ENCODE data around the gene GNAQ.

DNA sequence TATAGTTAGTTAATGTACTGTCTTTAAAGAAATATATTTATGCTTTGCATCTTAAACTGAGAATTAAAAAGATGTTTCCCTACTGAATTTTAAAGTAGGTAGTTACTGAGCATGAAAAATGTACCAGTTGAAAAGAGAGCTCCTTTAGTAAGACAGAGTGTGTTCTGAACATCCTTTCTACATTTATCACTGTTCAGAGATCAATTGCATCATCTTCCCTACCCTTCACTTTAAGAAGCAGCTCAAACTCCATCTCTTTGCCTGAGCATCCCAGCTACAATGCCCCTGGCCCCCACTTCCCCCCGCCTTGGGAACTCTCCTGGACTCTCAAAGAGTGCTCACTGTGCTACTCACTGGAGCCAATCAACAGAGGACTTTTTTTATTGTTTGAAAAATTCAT, 164.7 kb downstream of the GNAQ start:
- TF ChIP-seq, protein P1, sequence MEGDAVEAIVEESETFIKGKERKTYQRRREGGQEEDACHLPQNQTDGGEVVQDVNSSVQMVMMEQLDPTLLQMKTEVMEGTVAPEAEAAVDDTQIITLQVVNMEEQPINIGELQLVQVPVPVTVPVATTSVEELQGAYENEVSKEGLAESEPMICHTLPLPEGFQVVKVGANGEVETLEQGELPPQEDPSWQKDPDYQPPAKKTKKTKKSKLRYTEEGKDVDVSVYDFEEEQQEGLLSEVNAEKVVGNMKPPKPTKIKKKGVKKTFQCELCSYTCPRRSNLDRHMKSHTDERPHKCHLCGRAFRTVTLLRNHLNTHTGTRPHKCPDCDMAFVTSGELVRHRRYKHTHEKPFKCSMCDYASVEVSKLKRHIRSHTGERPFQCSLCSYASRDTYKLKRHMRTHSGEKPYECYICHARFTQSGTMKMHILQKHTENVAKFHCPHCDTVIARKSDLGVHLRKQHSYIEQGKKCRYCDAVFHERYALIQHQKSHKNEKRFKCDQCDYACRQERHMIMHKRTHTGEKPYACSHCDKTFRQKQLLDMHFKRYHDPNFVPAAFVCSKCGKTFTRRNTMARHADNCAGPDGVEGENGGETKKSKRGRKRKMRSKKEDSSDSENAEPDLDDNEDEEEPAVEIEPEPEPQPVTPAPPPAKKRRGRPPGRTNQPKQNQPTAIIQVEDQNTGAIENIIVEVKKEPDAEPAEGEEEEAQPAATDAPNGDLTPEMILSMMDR (conservative IDR thresholded peaks at IDR 0.05; ENCODE audit: low read depth in 2 of 2), result no peak
- no peak for TF ChIP-seq EZH2 (IDR thresholded peaks at IDR 0.05; ENCODE audit: low read depth, unreplicated experiment)
- no peak for TF ChIP-seq JUNB (IDR thresholded peaks at IDR 0.05; ENCODE audit: unreplicated experiment)
- TF ChIP-seq EZH2phosphoT487 (IDR thresholded peaks at IDR 0.05; ENCODE audit: unreplicated experiment), result no peak
- no peak for TF ChIP-seq POLR2AphosphoS5 (IDR thresholded peaks at IDR 0.05; ENCODE audit: low read depth)
- TF ChIP-seq ZNF114 (CRISPR knock-in tag; IDR thresholded peaks at IDR 0.05), result no peak
- TF ChIP-seq CREB1 (CRISPR knock-in tag; IDR thresholded peaks at IDR 0.05; ENCODE audit: low read depth), result no peak
- TF ChIP-seq NANOG (IDR thresholded peaks at IDR 0.05; ENCODE audit: borderline replicate concordance), result no peak
- TF ChIP-seq, protein P2, sequence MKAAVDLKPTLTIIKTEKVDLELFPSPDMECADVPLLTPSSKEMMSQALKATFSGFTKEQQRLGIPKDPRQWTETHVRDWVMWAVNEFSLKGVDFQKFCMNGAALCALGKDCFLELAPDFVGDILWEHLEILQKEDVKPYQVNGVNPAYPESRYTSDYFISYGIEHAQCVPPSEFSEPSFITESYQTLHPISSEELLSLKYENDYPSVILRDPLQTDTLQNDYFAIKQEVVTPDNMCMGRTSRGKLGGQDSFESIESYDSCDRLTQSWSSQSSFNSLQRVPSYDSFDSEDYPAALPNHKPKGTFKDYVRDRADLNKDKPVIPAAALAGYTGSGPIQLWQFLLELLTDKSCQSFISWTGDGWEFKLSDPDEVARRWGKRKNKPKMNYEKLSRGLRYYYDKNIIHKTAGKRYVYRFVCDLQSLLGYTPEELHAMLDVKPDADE (IDR thresholded peaks at IDR 0.05), result no peak
- no peak for TF ChIP-seq STAT1 (IDR thresholded peaks at IDR 0.05; ENCODE audit: unreplicated experiment)
- TF ChIP-seq, protein P3, sequence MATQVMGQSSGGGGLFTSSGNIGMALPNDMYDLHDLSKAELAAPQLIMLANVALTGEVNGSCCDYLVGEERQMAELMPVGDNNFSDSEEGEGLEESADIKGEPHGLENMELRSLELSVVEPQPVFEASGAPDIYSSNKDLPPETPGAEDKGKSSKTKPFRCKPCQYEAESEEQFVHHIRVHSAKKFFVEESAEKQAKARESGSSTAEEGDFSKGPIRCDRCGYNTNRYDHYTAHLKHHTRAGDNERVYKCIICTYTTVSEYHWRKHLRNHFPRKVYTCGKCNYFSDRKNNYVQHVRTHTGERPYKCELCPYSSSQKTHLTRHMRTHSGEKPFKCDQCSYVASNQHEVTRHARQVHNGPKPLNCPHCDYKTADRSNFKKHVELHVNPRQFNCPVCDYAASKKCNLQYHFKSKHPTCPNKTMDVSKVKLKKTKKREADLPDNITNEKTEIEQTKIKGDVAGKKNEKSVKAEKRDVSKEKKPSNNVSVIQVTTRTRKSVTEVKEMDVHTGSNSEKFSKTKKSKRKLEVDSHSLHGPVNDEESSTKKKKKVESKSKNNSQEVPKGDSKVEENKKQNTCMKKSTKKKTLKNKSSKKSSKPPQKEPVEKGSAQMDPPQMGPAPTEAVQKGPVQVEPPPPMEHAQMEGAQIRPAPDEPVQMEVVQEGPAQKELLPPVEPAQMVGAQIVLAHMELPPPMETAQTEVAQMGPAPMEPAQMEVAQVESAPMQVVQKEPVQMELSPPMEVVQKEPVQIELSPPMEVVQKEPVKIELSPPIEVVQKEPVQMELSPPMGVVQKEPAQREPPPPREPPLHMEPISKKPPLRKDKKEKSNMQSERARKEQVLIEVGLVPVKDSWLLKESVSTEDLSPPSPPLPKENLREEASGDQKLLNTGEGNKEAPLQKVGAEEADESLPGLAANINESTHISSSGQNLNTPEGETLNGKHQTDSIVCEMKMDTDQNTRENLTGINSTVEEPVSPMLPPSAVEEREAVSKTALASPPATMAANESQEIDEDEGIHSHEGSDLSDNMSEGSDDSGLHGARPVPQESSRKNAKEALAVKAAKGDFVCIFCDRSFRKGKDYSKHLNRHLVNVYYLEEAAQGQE (IDR thresholded peaks at IDR 0.05; ENCODE audit: unreplicated experiment), result no peak
